Measurements from ENCODE around the gene RAD51B.
A peak's percentile ranks its signal among the peaks of the same experiment; 100 is the strongest.

RAD51B gene

GRCh38 chr14:68235011-68235410 lies 415.4 kb downstream of the RAD51B start (continued):
- no peak for TF ChIP-seq ZNF555 (tag by site-specific recombination; conservative IDR thresholded peaks at IDR 0.05)

GRCh38 chr14:68236582-68237458 lies 417.2 kb downstream of the RAD51B start:
- ChIA-PET CTCF (no interaction called here), POLR2A (interaction anchor here (0.6 kb wide), 1 partner anchor 99 kb away, joined by 3 read pairs; no protein-coding TSS in a partner anchor)
- H3K36me3 ChIP-seq (ENCODE audit: control insufficient read depth in 2 of 2, insufficient read depth in 1 of 2, low read length in 2 of 2), result no peaks in the 10 kb centered on the region
- peak overlapping the region; percentile 13; the same call in 1 of the 2 replicates for H3K27ac ChIP-seq (ENCODE audit: extremely low read depth, low read depth, low read length)
- no peaks in the 10 kb centered on the region for H3K9me3 ChIP-seq (ENCODE audit: control insufficient read depth, insufficient read depth, low read depth, low read length)
- H3K4me1 ChIP-seq (ENCODE audit: control insufficient read depth, insufficient read depth, low read length), result peaks cover 13% of the 10 kb centered on the region
- H3K4me3 ChIP-seq (ENCODE audit: low read depth, low read length), result no peak overlapping the region
- TF ChIP-seq ZNF155 (tag by site-specific recombination; IDR thresholded peaks at IDR 0.05) (no peak), ZNF747 (tag by site-specific recombination; IDR thresholded peaks at IDR 0.05) (no peak), ZNF624 (tag by site-specific recombination; IDR thresholded peaks at IDR 0.05) (no peak), ZNF692 (tag by site-specific recombination; IDR thresholded peaks at IDR 0.05) (no peak), ZNF280D (tag by site-specific recombination; IDR thresholded peaks at IDR 0.05) (no peak), ZBTB7A (tag by site-specific recombination; IDR thresholded peaks at IDR 0.05; ENCODE audit: low read depth) (no peak), WT1 (tag by site-specific recombination; IDR thresholded peaks at IDR 0.05) (peak; percentile 99), OSR2 (tag by site-specific recombination; IDR thresholded peaks at IDR 0.05) (no peak), ZSCAN16 (tag by site-specific recombination; IDR thresholded peaks at IDR 0.05) (no peak), MZF1 (tag by site-specific recombination; IDR thresholded peaks at IDR 0.05; ENCODE audit: borderline replicate concordance) (0 out of 2 replicates have a peak, but pooled peaks have one; percentile 39), ZNF350 (tag by site-specific recombination; IDR thresholded peaks at IDR 0.05) (no peak), ZBTB21 (tag by site-specific recombination; IDR thresholded peaks at IDR 0.05) (no peak), ZNF596 (tag by site-specific recombination; IDR thresholded peaks at IDR 0.05) (no peak), ZNF274 (IDR thresholded peaks at IDR 0.05; ENCODE audit: low read length) (no peak), ZNF274 (tag by site-specific recombination; IDR thresholded peaks at IDR 0.05; ENCODE audit: borderline replicate concordance) (no peak), ZNF211 (tag by site-specific recombination; IDR thresholded peaks at IDR 0.05; ENCODE audit: low read depth) (no peak), ZNF146 (tag by site-specific recombination; IDR thresholded peaks at IDR 0.05) (no peak), ZNF791 (tag by site-specific recombination; IDR thresholded peaks at IDR 0.05) (no peak), ZNF660 (tag by site-specific recombination; IDR thresholded peaks at IDR 0.05) (no peak), IKZF3 (tag by site-specific recombination; IDR thresholded peaks at IDR 0.05) (no peak), ZNF488 (tag by site-specific recombination; IDR thresholded peaks at IDR 0.05) (no peak), ZFP37 (tag by site-specific recombination; IDR thresholded peaks at IDR 0.05) (no peak), FEZF1 (tag by site-specific recombination; IDR thresholded peaks at IDR 0.05) (peak; percentile 71), RBAK (tag by site-specific recombination; IDR thresholded peaks at IDR 0.05) (no peak), PRDM6 (tag by site-specific recombination; IDR thresholded peaks at IDR 0.05) (peak; percentile 54)
- TF ChIP-seq, protein P1, sequence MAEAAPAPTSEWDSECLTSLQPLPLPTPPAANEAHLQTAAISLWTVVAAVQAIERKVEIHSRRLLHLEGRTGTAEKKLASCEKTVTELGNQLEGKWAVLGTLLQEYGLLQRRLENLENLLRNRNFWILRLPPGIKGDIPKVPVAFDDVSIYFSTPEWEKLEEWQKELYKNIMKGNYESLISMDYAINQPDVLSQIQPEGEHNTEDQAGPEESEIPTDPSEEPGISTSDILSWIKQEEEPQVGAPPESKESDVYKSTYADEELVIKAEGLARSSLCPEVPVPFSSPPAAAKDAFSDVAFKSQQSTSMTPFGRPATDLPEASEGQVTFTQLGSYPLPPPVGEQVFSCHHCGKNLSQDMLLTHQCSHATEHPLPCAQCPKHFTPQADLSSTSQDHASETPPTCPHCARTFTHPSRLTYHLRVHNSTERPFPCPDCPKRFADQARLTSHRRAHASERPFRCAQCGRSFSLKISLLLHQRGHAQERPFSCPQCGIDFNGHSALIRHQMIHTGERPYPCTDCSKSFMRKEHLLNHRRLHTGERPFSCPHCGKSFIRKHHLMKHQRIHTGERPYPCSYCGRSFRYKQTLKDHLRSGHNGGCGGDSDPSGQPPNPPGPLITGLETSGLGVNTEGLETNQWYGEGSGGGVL (tag by site-specific recombination; IDR thresholded peaks at IDR 0.05), result no peak

Data from HEK293 (cell line).